OCI-LY1 (cell line): ENCODE results near the gene C16orf95.
"Not testable (repeated sequence)": the region's sequence is repeated elsewhere in the genome, so short reads cannot be mapped to it uniquely, and the experiment has no call there.

ENCODE experiments used
- H2AFZ ChIP-seq: fragments of 200-600 bp; sonication (generic), shearing (Covaris generic); 2 replicates; pipeline ENCODE4 v1.6.0; 2014; ENCODE audit warnings: antibody characterized with exemption, mild to moderate bottlenecking, low read length
- H3F3A ChIP-seq: fragments of 200-600 bp; sonication (generic), shearing (Covaris generic); 2 replicates; pipeline ENCODE4 v1.6.0; 2014; ENCODE audit warnings: mild to moderate bottlenecking, antibody characterized with exemption, low read length, moderate library complexity; ENCODE audit not compliant: insufficient read depth
- H3K27ac ChIP-seq: fragments of 200-600 bp; sonication (generic); 2 replicates; pipeline ENCODE4 v1.5.1; 2014; ENCODE audit warnings: low read length, mixed run types, mild to moderate bottlenecking, low read depth; ENCODE audit not compliant: poor library complexity, severe bottlenecking
- H3K27me3 ChIP-seq: fragments of 200-600 bp; sonication (generic); 2 replicates; pipeline ENCODE4 v1.6.0; 2014; ENCODE audit warnings: antibody characterized with exemption, mild to moderate bottlenecking, low read length, moderate library complexity; ENCODE audit not compliant: insufficient read depth
- H3K36me3 ChIP-seq: fragments of 200-600 bp; sonication (generic); 2 replicates; pipeline ENCODE4 v1.6.1; 2014; ENCODE audit warnings: mild to moderate bottlenecking, antibody characterized with exemption, low read length, moderate library complexity, mixed read lengths; ENCODE audit not compliant: insufficient read depth
- H3K4me1 ChIP-seq: fragments of 200-600 bp; sonication (generic); 2 replicates; pipeline ENCODE4 v1.5.1; 2014; ENCODE audit warnings: mild to moderate bottlenecking, low read length, moderate library complexity; ENCODE audit not compliant: insufficient read depth, severe bottlenecking
- H3K4me2 ChIP-seq: fragments of 200-600 bp; sonication (generic), shearing (Covaris generic); 2 replicates; pipeline ENCODE4 v1.6.1; 2014; ENCODE audit warnings: low read length
- H3K4me3 ChIP-seq: fragments of 200-600 bp; sonication (generic); 2 replicates; pipeline ENCODE4 v1.5.1; 2014; ENCODE audit warnings: low read length, low read depth, mild to moderate bottlenecking, mixed read lengths; ENCODE audit not compliant: poor library complexity, severe bottlenecking
- H3K79me2 ChIP-seq: fragments of 200-600 bp; shearing (Covaris generic); 2 replicates; pipeline ENCODE4 v1.6.1; 2016; ENCODE audit warnings: mixed run types, low read length, mixed read lengths; ENCODE audit not compliant: insufficient read depth
- H3K9ac ChIP-seq: fragments of 200-600 bp; sonication (generic), shearing (Covaris generic); 2 replicates; pipeline ENCODE4 v1.6.1; 2014; ENCODE audit warnings: mild to moderate bottlenecking, low read length, mixed read lengths
- H3K9me2 ChIP-seq: fragments of 200-600 bp; sonication (generic), shearing (Covaris generic); 2 replicates; pipeline ENCODE4 v1.6.1; 2014; ENCODE audit warnings: low read depth, mild to moderate bottlenecking, low read length, mixed read lengths
- H3K9me3 ChIP-seq: fragments of 200-600 bp; shearing (Covaris generic); 2 replicates; pipeline ENCODE4 v1.6.1; 2014; ENCODE audit warnings: low read length, mixed read lengths
- H4K20me1 ChIP-seq: fragments of 200-600 bp; sonication (generic), shearing (Covaris generic); 2 replicates; pipeline ENCODE4 v1.6.0; 2016; ENCODE audit warnings: mild to moderate bottlenecking, low read length; ENCODE audit not compliant: insufficient read depth
- CTCF ChIP-seq: fragments of 200-600 bp; sonication (generic), shearing (Covaris generic); IDR thresholded peaks from 2 replicates; pipeline ENCODE4 v1.5.1; 2017; ENCODE audit warnings: mild to moderate bottlenecking, antibody characterized with exemption, low read length, moderate library complexity, mixed read lengths
- EZH2 ChIP-seq: fragments of 200-600 bp; sonication (generic), shearing (Covaris generic); IDR thresholded peaks from 2 replicates; pipeline ENCODE4 v1.8.0; 2017; ENCODE audit warnings: borderline replicate concordance, mixed run types, mild to moderate bottlenecking, antibody characterized with exemption, low read length, moderate library complexity, mixed read lengths

C16orf95 gene

GRCh38 chr16:87264634-87265033 is 52.6 kb downstream of the C16orf95 start:
- Histone ChIP-seq H3K4me2 (no peak overlapping the region), H2AFZ (no peak overlapping the region), H4K20me1 (no peaks in the 10 kb centered on the region), H3F3A (no peaks in the 10 kb centered on the region), H3K4me1 (no peaks in the 10 kb centered on the region), H3K9me2 (no peaks in the 10 kb centered on the region), H3K27me3 (peaks cover 4% of the 10 kb centered on the region; the same call in 1 of the 2 replicates), H3K9ac (no peak overlapping the region), H3K79me2 (no peaks in the 10 kb centered on the region), H3K36me3 (no peaks in the 10 kb centered on the region; the same call in 1 of the 2 replicates), H3K27ac (no peak overlapping the region), H3K9me3 (0 out of 2 replicates have a peak, but pooled peaks cover 5% of the 10 kb centered on the region), H3K4me3 (no peak overlapping the region)
- no peak for TF ChIP-seq EZH2
- TF ChIP-seq CTCF: no peak

- H3K4me2 ChIP-seq: no peak overlapping the region
- no peaks in the 10 kb centered on the region for H3K9me2 ChIP-seq
- no peak for TF ChIP-seq EZH2
- TF ChIP-seq CTCF: no peak
- no peaks in the 10 kb centered on the region for H4K20me1 ChIP-seq
- no peak overlapping the region for H3K4me3 ChIP-seq
- no peak overlapping the region for H2AFZ ChIP-seq
- H3K36me3 ChIP-seq: no peaks in the 10 kb centered on the region; the same call in 1 of the 2 replicates
- H3K4me1 ChIP-seq: no peaks in the 10 kb centered on the region
- H3K27me3 ChIP-seq: peaks cover 4% of the 10 kb centered on the region; the same call in 1 of the 2 replicates
- H3F3A ChIP-seq: no peaks in the 10 kb centered on the region
- H3K27ac ChIP-seq: no peak overlapping the region
- no peaks in the 10 kb centered on the region for H3K79me2 ChIP-seq
- no peak overlapping the region for H3K9ac ChIP-seq
- H3K9me3 ChIP-seq: 0 out of 2 replicates have a peak, but pooled peaks cover 3% of the 10 kb centered on the region
Observed at GRCh38 chr16:87263418-87264052, 53.7 kb downstream of the C16orf95 start.

- no peak for TF ChIP-seq EZH2
- no peak for TF ChIP-seq CTCF
- no peak overlapping the region for H3K4me3 ChIP-seq
- H3K27me3 ChIP-seq: peaks cover 7% of the 10 kb centered on the region; the same call in 1 of the 2 replicates
- H3K4me1 ChIP-seq: no peaks in the 10 kb centered on the region
- no peaks in the 10 kb centered on the region for H3K9me2 ChIP-seq
- no peaks in the 10 kb centered on the region; the same call in 1 of the 2 replicates for H3K36me3 ChIP-seq
- H3K9me3 ChIP-seq: 0 out of 2 replicates have a peak, but pooled peaks cover 3% of the 10 kb centered on the region
- H3K79me2 ChIP-seq: no peaks in the 10 kb centered on the region
- no peaks in the 10 kb centered on the region for H4K20me1 ChIP-seq
- no peak overlapping the region for H3K27ac ChIP-seq
- no peak overlapping the region for H3K4me2 ChIP-seq
- no peaks in the 10 kb centered on the region for H3F3A ChIP-seq
- H2AFZ ChIP-seq: no peak overlapping the region
- no peak overlapping the region for H3K9ac ChIP-seq
Observed at GRCh38 chr16:87259431-87259830, 57.8 kb downstream of the C16orf95 start.

GRCh38 chr16:87258653-87259052 is 58.5 kb downstream of the C16orf95 start:
- H2AFZ ChIP-seq, H3K4me3 ChIP-seq, H4K20me1 ChIP-seq, H3K4me2 ChIP-seq, H3K9ac ChIP-seq, H3K9me2 ChIP-seq, H3K79me2 ChIP-seq, H3K36me3 ChIP-seq, H3K27ac ChIP-seq, H3K27me3 ChIP-seq, H3K4me1 ChIP-seq, H3K9me3 ChIP-seq, H3F3A ChIP-seq: not testable (repeated sequence)
